Effector memory CD8-positive, alpha-beta T cell (primary cell): ENCODE results near the gene GPER1.

ENCODE experiments used
- ATAC-seq: fragments of 150-1000 bp; cut with Tn5 transposase; replicated peaks from 2 replicates; pipeline ENCODE4 v1.10.0; 2021; ENCODE audit warnings: mild to moderate bottlenecking, moderate library complexity
- DNase-seq, 3 experiments: peaks; one replicate each; pipeline ENCODE4 v3.0.0; 2021
- H3K27ac Mint-ChIP-seq, 2 donors: one replicate each; pipeline ENCODE4 v1.8.0; 2022; ENCODE audit warnings: mild to moderate bottlenecking in 2 of 2, mixed read lengths in 2 of 2, moderate library complexity in 2 of 2
- H3K27me3 Mint-ChIP-seq, 2 donors: one replicate each; pipeline ENCODE4 v1.8.0; 2022; ENCODE audit warnings: mixed read lengths in 2 of 2
- H3K36me3 Mint-ChIP-seq: one replicate; pipeline ENCODE4 v1.8.0; 2022; ENCODE audit warnings: mild to moderate bottlenecking, moderate library complexity, mixed read lengths; ENCODE audit not compliant: insufficient read depth
- H3K4me1 Mint-ChIP-seq, 2 donors: one replicate each; pipeline ENCODE4 v1.8.0; 2022; ENCODE audit warnings: low read depth in 2 of 2, mixed read lengths in 2 of 2
- H3K4me3 Mint-ChIP-seq, 2 donors: one replicate each; pipeline ENCODE4 v1.8.0; 2022; ENCODE audit warnings: mild to moderate bottlenecking in 2 of 2, mixed read lengths in 2 of 2, moderate library complexity in 2 of 2
- H3K9me3 Mint-ChIP-seq, 2 donors: one replicate each; pipeline ENCODE4 v1.8.0; 2022; ENCODE audit warnings: mixed read lengths in 2 of 2

GPER1 gene

DNA sequence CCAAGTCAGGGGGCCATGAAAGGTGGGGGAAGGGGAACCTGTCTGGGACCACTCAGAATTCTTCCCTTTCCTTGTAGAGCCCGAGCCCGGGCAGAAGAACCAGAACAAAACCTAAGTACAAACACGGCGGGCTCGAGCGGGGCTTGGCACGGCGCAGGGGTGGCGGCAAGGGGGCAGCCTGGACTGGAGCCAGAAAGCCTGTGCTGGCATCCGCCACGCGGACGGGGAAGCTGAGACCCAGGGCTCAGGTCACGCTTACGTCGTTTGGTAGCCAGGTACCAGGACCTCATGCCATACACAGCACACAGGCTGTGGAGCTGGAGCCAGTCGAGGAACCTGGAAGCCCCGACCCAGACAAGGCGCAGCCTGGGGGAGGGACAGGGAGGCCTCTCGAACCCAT, 6.6 kb upstream of the GPER1 start:
- DNase-seq, result no peak
- H3K27me3 Mint-ChIP-seq, result no peaks in the 10 kb centered on the region
- no peak overlapping the region for H3K27ac Mint-ChIP-seq
- peaks cover 2% of the 10 kb centered on the region for H3K36me3 Mint-ChIP-seq
- no peak for ATAC-seq
- H3K4me3 Mint-ChIP-seq, result no peak overlapping the region
- no peaks in the 10 kb centered on the region for H3K9me3 Mint-ChIP-seq
- no peaks in the 10 kb centered on the region for H3K4me1 Mint-ChIP-seq

DNA sequence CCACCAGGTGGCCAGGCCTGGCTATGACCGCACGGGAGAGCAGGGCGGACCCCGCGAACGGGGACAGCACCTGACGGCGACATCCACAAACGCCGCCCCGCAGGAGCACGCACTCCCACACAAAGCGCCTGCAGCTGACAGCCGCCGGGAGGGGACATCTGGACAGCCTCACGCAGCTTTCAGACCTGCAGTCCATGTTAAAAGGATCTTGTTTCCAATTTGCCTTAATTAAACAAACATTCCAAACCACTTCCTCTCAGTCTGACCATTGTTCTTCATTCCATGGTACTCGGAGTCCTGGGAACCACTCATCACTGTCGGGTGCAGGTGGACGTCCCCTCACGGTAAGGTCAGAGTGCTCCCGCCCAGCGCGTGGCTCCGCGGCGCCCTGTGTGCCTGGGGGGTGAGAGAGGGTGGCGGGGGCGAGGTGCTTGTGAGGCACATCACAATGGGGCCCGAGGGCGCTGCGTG, 5.9 kb upstream of the GPER1 start:
- H3K9me3 Mint-ChIP-seq, result no peaks in the 10 kb centered on the region
- no peaks in the 10 kb centered on the region for H3K27me3 Mint-ChIP-seq
- H3K27ac Mint-ChIP-seq, result no peak overlapping the region
- DNase-seq (no peak), ATAC-seq (no peak)
- peaks cover 2% of the 10 kb centered on the region for H3K36me3 Mint-ChIP-seq
- peaks cover 0 to 3% of the 10 kb centered on the region in 2 donors for H3K4me1 Mint-ChIP-seq
- H3K4me3 Mint-ChIP-seq, result no peak overlapping the region

DNA sequence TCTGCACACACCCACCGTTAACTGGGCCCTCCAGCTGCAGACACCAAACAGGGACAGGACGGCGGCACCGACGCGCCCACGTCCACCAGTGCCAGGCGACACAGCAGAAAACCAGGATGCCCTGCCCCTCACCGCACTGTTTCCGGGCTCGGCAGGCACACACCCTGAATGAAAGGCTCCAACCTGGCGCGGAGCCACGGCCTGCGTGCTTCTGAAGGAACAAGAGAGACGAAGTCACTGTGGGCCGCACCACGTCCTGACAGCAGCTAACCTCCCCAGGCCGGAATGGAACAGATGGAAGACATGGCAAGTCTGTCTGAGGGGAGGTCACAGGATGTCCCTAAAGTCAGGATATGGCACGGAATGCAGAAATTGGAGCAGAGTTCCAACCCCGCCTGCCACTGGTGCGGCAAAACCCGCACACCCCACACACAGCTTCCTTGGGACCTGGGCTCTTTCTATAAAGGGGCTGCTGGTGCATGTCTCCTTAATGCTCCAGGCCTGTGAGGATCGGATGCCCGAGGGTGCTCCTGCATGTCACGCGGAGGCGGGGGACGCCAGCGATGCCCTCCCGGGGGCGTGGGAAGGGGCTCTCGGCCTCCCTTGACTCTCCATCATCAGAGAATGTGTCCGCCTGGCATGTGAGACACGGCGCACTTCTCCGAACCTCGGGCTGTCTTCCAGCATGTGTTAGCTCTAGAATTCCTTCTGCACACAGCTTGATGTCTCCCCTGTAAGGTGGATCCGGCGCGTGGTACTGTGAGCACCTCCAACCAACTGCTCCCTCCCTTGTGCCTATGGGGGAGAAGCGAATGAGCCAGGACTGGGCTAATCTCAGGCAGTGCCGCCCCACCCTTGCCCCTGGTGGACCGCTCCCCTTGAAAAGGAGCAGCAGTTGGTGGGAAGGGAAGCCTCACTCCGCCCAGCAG, 3.9 kb upstream of the GPER1 start:
- no peak overlapping the region for H3K4me3 Mint-ChIP-seq
- H3K9me3 Mint-ChIP-seq, result no peaks in the 10 kb centered on the region
- ATAC-seq, result no peak
- H3K27me3 Mint-ChIP-seq, result no peaks in the 10 kb centered on the region
- H3K27ac Mint-ChIP-seq, result no peak overlapping the region
- H3K4me1 Mint-ChIP-seq, result peaks cover 0 to 6% of the 10 kb centered on the region in 2 donors
- peaks cover 2% of the 10 kb centered on the region for H3K36me3 Mint-ChIP-seq
- DNase-seq, result no peak

DNA sequence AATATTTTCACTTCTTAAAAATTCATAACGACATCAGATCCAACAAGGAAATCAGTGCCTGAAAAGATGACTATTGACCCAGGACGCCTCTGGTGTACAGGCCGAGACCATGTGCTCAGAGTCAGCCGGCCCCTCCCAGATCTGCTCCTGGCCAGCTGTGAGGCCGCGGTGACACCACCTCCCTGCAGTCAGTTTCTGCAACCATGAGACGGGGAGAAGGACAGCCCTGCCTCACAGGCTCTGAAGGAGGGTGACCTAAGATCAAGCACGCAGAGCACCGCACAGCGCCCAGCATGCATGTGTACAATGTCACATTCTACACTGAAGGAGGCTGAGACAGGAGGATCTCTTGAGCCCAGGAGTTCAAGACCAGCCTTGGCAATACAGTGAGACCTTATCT, 2.6 kb upstream of the GPER1 start:
- no peak for ATAC-seq

DNA sequence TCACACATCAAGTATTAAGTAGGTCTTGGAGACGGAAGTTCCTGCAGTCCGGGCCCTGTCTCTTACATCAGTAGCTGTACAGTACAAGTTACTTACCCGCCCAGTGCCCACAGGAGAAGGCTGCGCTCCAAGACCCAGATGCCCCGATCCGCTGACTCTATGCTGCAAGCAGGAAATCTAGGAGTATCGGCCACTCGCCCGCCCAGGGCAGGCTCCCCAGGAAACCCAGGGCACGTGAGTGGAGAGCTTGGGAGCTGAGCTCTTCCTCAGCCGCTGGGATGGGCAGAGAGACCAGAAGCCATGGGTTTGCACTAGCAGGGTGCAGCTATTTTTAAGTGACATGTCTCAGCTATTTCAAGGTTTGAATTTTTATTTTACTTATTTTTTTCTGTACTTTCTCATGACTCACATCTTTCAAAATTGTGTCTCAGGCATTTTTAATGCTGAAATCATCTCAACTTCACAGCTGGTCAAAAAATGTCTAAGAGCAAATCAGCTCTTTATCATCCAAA, 1.9 kb upstream of the GPER1 start:
- Mint-ChIP-seq H3K27me3 (no peaks in the 10 kb centered on the region), H3K4me1 (peaks cover 0 to 6% of the 10 kb centered on the region in 2 donors), H3K9me3 (no peaks in the 10 kb centered on the region), H3K4me3 (no peak overlapping the region), H3K36me3 (peaks cover 2% of the 10 kb centered on the region), H3K27ac (no peak overlapping the region)
- ATAC-seq (no peak), DNase-seq (no peak)

More for the DNA sequence above, 2.6 kb upstream of the GPER1 start:
- DNase-seq, result no peak
- no peaks in the 10 kb centered on the region for H3K27me3 Mint-ChIP-seq
- H3K27ac Mint-ChIP-seq, result no peak overlapping the region
- H3K4me3 Mint-ChIP-seq, result no peak overlapping the region
- peaks cover 2% of the 10 kb centered on the region for H3K36me3 Mint-ChIP-seq
- peaks cover 0 to 6% of the 10 kb centered on the region in 2 donors for H3K4me1 Mint-ChIP-seq
- H3K9me3 Mint-ChIP-seq, result no peaks in the 10 kb centered on the region

DNA sequence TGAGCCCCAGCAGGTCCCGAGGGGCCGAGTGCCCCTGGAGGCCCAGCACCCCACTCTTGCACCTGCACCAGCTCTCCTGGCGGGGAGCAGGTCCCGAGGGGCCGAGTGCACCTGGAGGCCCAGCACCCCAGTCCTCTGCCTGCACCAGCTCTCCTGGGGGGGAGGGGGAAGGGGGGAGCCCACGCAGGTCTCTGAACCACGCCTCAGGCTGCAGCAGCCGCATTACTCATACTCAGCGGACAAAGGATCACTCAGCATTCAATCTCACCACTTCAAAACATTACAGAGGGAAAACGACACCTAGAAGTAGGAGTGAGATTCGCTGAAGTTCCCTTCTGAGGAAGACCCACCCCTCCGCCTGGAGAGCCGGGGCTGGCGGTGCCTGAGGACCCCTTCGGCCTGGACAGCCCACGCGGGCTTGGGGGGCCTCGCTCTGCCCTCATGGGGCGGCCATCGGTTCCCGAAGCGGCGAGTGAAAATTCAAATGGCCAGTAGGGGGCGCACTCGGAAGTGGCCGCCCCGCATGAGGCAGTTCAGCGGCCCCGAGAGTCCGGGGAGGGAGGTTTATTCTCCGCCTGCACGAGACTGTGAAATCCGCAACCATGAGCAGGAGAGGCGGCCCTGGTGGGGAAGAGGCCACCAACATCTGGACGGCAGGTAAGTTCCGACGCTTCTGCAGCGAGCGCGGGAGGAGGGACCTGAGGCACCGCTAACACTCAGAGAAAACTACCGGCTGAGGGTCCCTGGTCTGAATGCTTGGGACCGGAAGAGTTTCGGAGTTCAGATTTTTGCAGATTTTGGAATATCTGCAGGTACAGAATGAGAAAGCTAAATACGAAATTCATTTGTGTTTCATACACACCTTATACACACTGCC, 1.1 kb upstream of the GPER1 start:
- H3K36me3 Mint-ChIP-seq, result peaks cover 2% of the 10 kb centered on the region
- H3K4me3 Mint-ChIP-seq, result peak overlapping the region; percentile 62 to 65
- peak; percentile 71 to 74 (median 71) for DNase-seq
- no peaks in the 10 kb centered on the region for H3K27me3 Mint-ChIP-seq
- H3K4me1 Mint-ChIP-seq, result peaks cover 0 to 10% of the 10 kb centered on the region in 2 donors
- peak; percentile 91 for ATAC-seq
- H3K27ac Mint-ChIP-seq, result peak overlapping the region; percentile 15 to 52
- H3K9me3 Mint-ChIP-seq, result no peaks in the 10 kb centered on the region

DNA sequence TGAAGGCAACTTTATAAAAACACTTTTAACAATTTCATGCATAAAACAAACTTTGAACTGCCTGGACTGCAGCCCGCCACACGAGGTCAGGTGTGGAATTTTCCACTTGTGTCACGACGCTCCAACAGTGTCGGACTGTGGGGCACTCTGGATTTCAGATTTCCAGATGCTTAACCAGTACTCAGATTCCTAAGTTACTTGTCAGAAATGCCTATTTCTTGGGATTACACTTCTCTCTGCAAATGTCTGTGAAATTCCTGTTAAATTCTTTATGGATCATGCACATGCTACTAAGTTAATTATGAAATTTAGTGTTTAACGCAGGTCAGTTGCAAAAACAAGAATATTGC, 473 bp upstream of the GPER1 start:
- Mint-ChIP-seq H3K36me3 (peaks cover 2% of the 10 kb centered on the region), H3K9me3 (no peaks in the 10 kb centered on the region), H3K4me3 (peak overlapping the region; percentile 62 to 65), H3K4me1 (peaks cover 0 to 12% of the 10 kb centered on the region in 2 donors), H3K27me3 (no peaks in the 10 kb centered on the region), H3K27ac (peak overlapping the region; percentile 15 to 52)
- DNase-seq (no peak), ATAC-seq (no peak)

DNA sequence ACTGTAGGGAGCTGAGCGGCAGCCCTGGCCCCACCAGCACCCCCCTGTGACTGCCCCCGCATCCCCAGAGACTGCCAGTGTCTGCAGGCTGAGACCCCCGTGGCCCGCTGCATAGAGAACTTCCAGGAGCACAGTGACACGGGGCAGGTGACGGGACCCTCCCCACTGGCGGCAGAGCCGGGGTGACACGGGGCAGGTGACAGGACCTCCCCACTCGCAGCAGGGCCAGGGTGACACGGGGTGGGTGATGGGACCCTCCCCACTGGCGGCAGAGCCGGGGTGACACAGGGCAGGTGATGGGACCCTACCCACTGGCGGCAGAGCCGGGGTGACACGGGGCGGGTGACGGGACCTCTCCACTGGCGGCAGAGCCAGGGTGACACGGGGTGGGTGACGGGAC, 2.3 kb downstream of the GPER1 start:
- H3K9me3 Mint-ChIP-seq, result no peaks in the 10 kb centered on the region
- no peak overlapping the region for H3K27ac Mint-ChIP-seq
- no peak overlapping the region for H3K4me3 Mint-ChIP-seq
- H3K4me1 Mint-ChIP-seq, result peaks cover 0 to 12% of the 10 kb centered on the region in 2 donors
- H3K36me3 Mint-ChIP-seq, result peaks cover 2% of the 10 kb centered on the region
- ATAC-seq (no peak), DNase-seq (no peak)
- no peaks in the 10 kb centered on the region for H3K27me3 Mint-ChIP-seq

DNA sequence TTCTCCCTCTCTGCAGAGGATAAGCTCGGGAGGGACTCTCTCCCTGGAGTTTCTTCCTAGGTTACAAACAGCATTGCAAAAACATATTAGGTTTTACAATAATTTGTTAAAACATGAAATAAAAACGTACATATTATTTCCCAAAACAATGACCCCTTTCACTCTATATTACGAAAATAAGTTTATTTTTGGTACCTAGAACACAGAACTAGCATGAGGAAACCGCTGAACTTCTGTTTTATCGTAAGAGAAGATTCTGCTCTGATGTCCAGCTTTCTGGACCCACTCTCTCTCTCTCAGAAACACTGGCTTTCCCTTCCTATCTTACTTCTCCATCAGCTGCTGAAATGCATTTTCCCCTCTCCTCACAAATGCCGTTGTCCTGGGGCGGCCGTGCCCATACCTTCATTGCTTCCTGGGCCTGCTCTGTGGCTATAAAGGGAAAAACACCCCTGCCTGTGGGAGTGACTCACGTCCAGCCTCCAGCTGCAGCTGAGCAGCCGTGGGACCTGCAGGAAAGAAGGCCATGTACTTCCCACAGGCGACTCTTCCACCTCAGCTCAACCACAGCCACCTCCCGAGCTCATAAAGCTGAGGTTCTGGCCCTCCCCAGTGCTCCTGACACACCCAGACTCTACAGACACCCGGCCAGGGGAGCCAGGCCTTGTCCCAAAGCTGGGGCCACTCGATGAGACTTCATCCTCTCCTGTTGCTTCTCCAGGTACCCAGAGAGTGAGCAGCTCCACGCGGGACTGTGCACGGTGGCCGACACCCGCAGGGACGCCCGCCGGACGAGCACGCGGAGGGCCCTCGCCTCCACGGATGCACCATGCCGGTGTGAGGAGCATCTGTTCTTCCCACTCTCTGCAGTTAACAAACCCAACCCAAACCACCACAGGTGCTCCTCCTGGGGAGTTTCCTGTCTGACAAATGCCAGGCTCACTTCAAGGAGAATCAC, 3.1 kb downstream of the GPER1 start:
- no peak for DNase-seq
- Mint-ChIP-seq H3K4me3 (no peak overlapping the region), H3K4me1 (peaks cover 0 to 12% of the 10 kb centered on the region in 2 donors), H3K27me3 (no peaks in the 10 kb centered on the region), H3K36me3 (no peaks in the 10 kb centered on the region), H3K9me3 (no peaks in the 10 kb centered on the region), H3K27ac (no peak overlapping the region)
- no peak for ATAC-seq

DNA sequence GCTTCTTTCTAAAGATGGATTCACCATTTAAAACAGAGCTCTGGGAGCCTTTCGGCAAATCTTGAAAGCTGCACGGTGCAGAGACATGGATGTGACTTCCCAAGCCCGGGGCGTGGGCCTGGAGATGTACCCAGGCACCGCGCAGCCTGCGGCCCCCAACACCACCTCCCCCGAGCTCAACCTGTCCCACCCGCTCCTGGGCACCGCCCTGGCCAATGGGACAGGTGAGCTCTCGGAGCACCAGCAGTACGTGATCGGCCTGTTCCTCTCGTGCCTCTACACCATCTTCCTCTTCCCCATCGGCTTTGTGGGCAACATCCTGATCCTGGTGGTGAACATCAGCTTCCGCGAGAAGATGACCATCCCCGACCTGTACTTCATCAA, 3.7 kb downstream of the GPER1 start:
- Mint-ChIP-seq H3K27me3 (no peaks in the 10 kb centered on the region), H3K9me3 (no peaks in the 10 kb centered on the region), H3K27ac (no peak overlapping the region), H3K4me3 (no peak overlapping the region), H3K4me1 (peaks cover 0 to 10% of the 10 kb centered on the region in 2 donors), H3K36me3 (no peaks in the 10 kb centered on the region)
- ATAC-seq, result no peak
- DNase-seq, result no peak

DNA sequence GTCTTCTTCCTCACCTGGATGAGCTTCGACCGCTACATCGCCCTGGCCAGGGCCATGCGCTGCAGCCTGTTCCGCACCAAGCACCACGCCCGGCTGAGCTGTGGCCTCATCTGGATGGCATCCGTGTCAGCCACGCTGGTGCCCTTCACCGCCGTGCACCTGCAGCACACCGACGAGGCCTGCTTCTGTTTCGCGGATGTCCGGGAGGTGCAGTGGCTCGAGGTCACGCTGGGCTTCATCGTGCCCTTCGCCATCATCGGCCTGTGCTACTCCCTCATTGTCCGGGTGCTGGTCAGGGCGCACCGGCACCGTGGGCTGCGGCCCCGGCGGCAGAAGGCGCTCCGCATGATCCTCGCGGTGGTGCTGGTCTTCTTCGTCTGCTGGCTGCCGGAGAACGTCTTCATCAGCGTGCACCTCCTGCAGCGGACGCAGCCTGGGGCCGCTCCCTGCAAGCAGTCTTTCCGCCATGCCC, 4.3 kb downstream of the GPER1 start:
- DNase-seq (no peak), ATAC-seq (no peak)
- H3K4me3 Mint-ChIP-seq, result no peak overlapping the region
- peaks cover 0 to 6% of the 10 kb centered on the region in 2 donors for H3K4me1 Mint-ChIP-seq
- no peaks in the 10 kb centered on the region for H3K9me3 Mint-ChIP-seq
- no peak overlapping the region for H3K27ac Mint-ChIP-seq
- no peaks in the 10 kb centered on the region for H3K36me3 Mint-ChIP-seq
- no peaks in the 10 kb centered on the region for H3K27me3 Mint-ChIP-seq

DNA sequence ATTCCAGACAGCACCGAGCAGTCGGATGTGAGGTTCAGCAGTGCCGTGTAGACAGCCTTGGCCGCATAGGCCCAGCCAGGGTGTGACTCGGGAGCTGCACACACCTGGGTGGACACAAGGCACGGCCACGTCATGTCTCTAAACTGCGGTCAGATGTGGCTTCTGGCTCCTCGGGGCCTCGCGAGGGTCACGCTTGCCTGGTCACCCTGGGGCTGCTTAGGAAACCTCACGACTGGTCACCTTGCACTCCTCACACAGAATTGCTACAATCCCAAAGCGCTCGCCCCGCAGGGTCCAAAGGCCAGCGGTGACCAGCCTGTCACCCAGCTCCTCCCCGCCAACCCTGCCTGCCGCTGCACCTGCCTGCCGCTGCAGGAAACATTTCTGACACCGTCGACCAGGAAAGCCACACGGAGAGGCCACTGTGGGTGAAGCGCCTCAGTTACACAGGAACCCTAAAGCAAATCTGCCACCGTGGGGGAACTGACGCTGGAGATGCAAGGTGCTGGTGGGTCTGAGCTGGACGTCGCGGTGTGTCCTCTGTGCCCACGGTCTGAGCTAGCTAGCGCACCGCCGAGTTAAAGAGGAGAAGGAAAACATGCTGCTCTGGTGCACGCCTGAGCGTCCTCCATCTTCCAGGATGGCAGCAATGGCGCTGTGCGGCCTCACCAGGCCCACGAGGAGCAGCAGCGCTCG, 5.0 kb downstream of the GPER1 start:
- no peaks in the 10 kb centered on the region for H3K27me3 Mint-ChIP-seq
- no peaks in the 10 kb centered on the region for H3K9me3 Mint-ChIP-seq
- H3K4me3 Mint-ChIP-seq, result no peak overlapping the region
- DNase-seq (no peak), ATAC-seq (no peak)
- H3K27ac Mint-ChIP-seq, result no peak overlapping the region
- no peaks in the 10 kb centered on the region for H3K36me3 Mint-ChIP-seq
- peaks cover 0 to 6% of the 10 kb centered on the region in 2 donors for H3K4me1 Mint-ChIP-seq
